ENCODE data around the gene ACBD5.

Gene ACBD5

GRCh38 chr10:27153845-27154193 is 86.8 kb downstream of the ACBD5 start:
- peak in 1 of 2 donors; percentile 5 for DNase-seq (ENCODE audit: low read depth in 2 of 2)

DNA sequence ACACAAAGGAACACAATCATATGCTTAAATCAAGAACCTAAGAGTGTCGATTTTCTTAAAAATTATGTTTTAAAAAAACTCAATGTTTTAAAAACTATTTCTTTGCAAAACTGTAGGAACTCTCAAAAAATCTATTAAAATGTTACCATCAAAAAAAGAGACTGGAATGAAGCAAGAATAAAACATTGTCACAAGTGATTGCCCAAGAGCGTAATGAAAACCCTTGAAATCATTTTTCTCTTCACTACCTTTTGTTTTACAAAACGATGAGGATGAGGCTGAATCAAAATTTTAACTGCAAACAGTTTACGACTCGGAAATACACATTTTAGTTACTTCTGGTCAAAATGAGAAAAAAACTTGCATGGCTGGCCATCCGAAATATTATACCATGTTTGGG is 87.3 kb downstream of the ACBD5 start:
- DNase-seq (ENCODE audit: low read depth in 2 of 2): no peak

- no peak for DNase-seq (ENCODE audit: low read depth in 2 of 2)
Measured at GRCh38 chr10:27152687-27153086, 87.9 kb downstream of the ACBD5 start.

GRCh38 chr10:27150261-27150660 is 90.3 kb downstream of the ACBD5 start:
- no peak for DNase-seq (ENCODE audit: low read depth in 2 of 2)

GRCh38 chr10:27147701-27148100 is 92.9 kb downstream of the ACBD5 start:
- DNase-seq (ENCODE audit: low read depth in 2 of 2): no peak

- DNase-seq (ENCODE audit: low read depth in 2 of 2): no peak
Measured at GRCh38 chr10:27145937-27146336, 94.7 kb downstream of the ACBD5 start.

All from stimulated activated CD8-positive, alpha-beta memory T cell treated with anti-CD3 and anti-CD28 coated beads, Interleukin-2, amount 100 ng/mL, for 1 hour (primary cell).